ENCODE data around the gene PCMT1. TPM values are rescaled to one million over a fixed set of nuclear protein-coding genes. Genes with fewer than 3 reads are reported as not detected.

Gene PCMT1
- total RNA-seq, 1 experiment from 2014 or later, result 90.7 TPM

GRCh38 chr6:149813351-149813750 is 63.8 kb downstream of the PCMT1 start:
- TF ChIP-seq ZBTB21 (CRISPR knock-in tag; IDR thresholded peaks at IDR 0.05; ENCODE audit: borderline replicate concordance) (no peak), FOXJ3 (CRISPR knock-in tag; IDR thresholded peaks at IDR 0.05; ENCODE audit: borderline replicate concordance) (no peak), ATF6 (CRISPR knock-in tag; IDR thresholded peaks at IDR 0.05) (no peak), STAT6 (CRISPR knock-in tag; conservative IDR thresholded peaks at IDR 0.05; ENCODE audit: low read depth) (no peak), EMX1 (CRISPR knock-in tag; IDR thresholded peaks at IDR 0.05) (no peak), ATF2 (CRISPR knock-in tag; IDR thresholded peaks at IDR 0.05; ENCODE audit: borderline replicate concordance, low read depth) (no peak), ZNF281 (CRISPR knock-in tag; IDR thresholded peaks at IDR 0.05) (no peak), ZNF232 (CRISPR knock-in tag; IDR thresholded peaks at IDR 0.05) (no peak), FOXP1 (CRISPR knock-in tag; IDR thresholded peaks at IDR 0.05; ENCODE audit: borderline replicate concordance) (no peak), NR3C1 (CRISPR knock-in tag; conservative IDR thresholded peaks at IDR 0.05; ENCODE audit: low read depth) (no peak), FOXP4 (CRISPR knock-in tag; IDR thresholded peaks at IDR 0.05) (no peak), E2F5 (CRISPR knock-in tag; IDR thresholded peaks at IDR 0.05) (no peak), SOX15 (CRISPR knock-in tag; IDR thresholded peaks at IDR 0.05) (no peak), MLX (CRISPR knock-in tag; IDR thresholded peaks at IDR 0.05) (no peak), ZNF138 (CRISPR knock-in tag; conservative IDR thresholded peaks at IDR 0.05) (no peak)
- H3K9me3 Mint-ChIP-seq, result no peaks in the 10 kb centered on the region
- no peak for DNase-seq (ENCODE audit: low spot score)
- H3K27me3 Mint-ChIP-seq (ENCODE audit: low read depth), result no peaks in the 10 kb centered on the region
- peaks cover 11% of the 10 kb centered on the region; the same call in 1 of the 2 replicates for H3K36me3 Mint-ChIP-seq
- no peak overlapping the region for H3K4me3 Mint-ChIP-seq
- ChIA-PET CTCF (no interaction called here), POLR2A (no interaction called here)
- no peaks in the 10 kb centered on the region for H3K4me1 Mint-ChIP-seq
- ATAC-seq, result no peak
- H3K27ac Mint-ChIP-seq, result no peak overlapping the region

Data from WTC11 (cell line).